ENCODE data around the gene ANO5.

ANO5 gene, protein sequence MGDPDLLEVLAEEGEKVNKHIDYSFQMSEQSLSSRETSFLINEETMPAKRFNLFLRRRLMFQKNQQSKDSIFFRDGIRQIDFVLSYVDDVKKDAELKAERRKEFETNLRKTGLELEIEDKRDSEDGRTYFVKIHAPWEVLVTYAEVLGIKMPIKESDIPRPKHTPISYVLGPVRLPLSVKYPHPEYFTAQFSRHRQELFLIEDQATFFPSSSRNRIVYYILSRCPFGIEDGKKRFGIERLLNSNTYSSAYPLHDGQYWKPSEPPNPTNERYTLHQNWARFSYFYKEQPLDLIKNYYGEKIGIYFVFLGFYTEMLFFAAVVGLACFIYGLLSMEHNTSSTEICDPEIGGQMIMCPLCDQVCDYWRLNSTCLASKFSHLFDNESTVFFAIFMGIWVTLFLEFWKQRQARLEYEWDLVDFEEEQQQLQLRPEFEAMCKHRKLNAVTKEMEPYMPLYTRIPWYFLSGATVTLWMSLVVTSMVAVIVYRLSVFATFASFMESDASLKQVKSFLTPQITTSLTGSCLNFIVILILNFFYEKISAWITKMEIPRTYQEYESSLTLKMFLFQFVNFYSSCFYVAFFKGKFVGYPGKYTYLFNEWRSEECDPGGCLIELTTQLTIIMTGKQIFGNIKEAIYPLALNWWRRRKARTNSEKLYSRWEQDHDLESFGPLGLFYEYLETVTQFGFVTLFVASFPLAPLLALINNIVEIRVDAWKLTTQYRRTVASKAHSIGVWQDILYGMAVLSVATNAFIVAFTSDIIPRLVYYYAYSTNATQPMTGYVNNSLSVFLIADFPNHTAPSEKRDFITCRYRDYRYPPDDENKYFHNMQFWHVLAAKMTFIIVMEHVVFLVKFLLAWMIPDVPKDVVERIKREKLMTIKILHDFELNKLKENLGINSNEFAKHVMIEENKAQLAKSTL

GRCh38 chr11:22192642-22193347, at the start of gene ANO5:
Gene ANO5 (plus strand): TSS chr11:22193085. CDS start chr11:22193493, 408 bp downstream.
- TF ChIP-seq ZNF274 (IDR thresholded peaks at IDR 0.05; ENCODE audit: low read depth, low read length) = no peak
- H3K4me3 ChIP-seq (ENCODE audit: low read length) = peak within 1 kb of the TSS; percentile 91

DNA sequence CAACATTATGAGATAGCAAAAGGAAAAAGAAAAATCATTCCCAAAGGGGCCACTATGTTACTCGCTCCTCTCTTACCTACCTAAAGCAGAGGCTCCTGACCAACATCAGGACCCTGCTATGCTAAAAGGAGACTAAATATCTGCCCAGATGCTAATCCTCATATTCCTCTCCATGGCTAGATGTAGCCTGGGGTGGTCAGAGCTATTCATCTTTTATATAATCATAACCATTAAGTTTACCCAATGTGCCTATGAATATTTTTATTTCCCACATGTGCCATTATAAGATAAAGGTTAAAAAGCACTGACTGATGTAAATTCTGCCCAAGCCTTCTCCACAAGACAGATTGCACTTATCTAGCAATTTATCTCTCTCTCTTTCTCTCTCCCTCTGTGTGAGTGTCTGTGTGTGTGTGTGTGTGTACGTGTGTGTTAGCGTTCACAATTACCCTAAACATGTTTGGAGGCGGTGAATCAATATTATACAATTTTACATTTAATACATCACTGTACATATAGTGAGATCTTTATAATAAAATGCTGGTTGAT, 41.2 kb upstream of the ANO5 start:
- no peak for TF ChIP-seq ZNF274 (IDR thresholded peaks at IDR 0.05; ENCODE audit: low read depth, low read length)
- H3K4me3 ChIP-seq (ENCODE audit: low read length) = no peak overlapping the region

DNA sequence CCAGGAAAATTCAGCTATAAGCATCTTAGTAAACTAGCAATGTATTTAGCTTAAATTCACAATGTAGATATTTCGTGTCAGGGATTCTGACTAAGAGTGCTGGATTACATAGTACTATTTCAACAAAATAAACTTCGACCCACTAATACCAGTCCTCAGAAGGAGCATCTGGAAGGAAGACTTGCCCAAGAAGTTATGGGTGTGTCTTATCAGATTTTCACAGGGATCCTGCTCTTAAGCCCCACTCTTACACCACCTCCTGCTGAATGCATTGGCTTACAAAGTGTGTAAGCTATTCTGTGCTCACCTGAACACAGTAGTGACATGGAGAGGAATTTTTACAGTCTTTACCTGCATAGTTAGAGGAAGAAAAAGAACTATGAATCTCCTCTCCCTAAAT, 35.4 kb upstream of the ANO5 start:
- TF ChIP-seq ZNF274 (IDR thresholded peaks at IDR 0.05; ENCODE audit: low read depth, low read length) = no peak

DNA sequence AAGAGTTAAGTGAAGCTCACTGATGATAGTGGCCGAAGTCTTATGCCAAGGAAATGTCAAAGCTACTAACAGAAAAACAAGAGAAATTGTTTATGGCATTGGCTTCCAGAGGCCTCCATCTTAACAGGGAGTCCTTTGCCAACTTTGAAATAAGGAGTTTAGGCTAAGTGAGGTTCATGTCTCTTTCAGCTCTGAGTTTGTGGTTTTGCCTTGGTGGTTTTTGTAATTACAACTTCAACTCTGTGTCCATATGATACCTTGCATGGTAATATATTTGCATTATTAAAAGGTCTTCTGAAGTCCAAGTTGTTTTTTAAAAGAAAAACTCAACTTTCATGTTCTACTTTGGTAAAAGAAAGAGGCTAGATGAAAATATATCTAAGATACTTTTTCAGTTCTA, 31.4 kb upstream of the ANO5 start:
- no peak for TF ChIP-seq ZNF274 (IDR thresholded peaks at IDR 0.05; ENCODE audit: low read depth, low read length)
- no peak overlapping the region for H3K4me3 ChIP-seq (ENCODE audit: low read length)

More for the DNA sequence above, 35.4 kb upstream of the ANO5 start:
- no peak overlapping the region for H3K4me3 ChIP-seq (ENCODE audit: low read length)

- no peak for TF ChIP-seq ZNF274 (IDR thresholded peaks at IDR 0.05; ENCODE audit: low read depth, low read length)
- no peak overlapping the region for H3K4me3 ChIP-seq (ENCODE audit: low read length)
Observed at GRCh38 chr11:22162756-22163155, 30.1 kb upstream of the ANO5 start.

GRCh38 chr11:22163394-22163797, 29.5 kb upstream of the ANO5 start:
- no peak for TF ChIP-seq ZNF274 (IDR thresholded peaks at IDR 0.05; ENCODE audit: low read depth, low read length)
- no peak overlapping the region for H3K4me3 ChIP-seq (ENCODE audit: low read length)

DNA sequence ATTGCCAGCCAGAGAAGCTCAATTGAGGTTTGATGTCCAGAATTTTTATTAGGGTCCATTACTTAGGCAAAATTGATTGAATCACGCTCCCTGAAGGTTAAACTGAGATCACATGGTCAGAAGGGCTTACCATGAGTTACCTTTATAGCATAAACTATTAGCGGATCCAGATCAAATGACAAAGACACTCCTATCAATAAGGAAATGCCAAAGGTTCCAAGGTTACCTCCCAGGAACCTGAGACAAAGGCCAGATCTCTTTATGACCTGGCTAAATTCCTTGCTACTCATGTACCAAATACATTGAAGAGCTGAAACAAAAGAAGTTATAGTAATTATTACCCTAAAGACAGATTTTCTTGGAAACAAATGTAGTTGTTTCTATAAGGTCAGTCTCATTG, 27.8 kb upstream of the ANO5 start:
- TF ChIP-seq ZNF274 (IDR thresholded peaks at IDR 0.05; ENCODE audit: low read depth, low read length) = no peak
- no peak overlapping the region for H3K4me3 ChIP-seq (ENCODE audit: low read length)

DNA sequence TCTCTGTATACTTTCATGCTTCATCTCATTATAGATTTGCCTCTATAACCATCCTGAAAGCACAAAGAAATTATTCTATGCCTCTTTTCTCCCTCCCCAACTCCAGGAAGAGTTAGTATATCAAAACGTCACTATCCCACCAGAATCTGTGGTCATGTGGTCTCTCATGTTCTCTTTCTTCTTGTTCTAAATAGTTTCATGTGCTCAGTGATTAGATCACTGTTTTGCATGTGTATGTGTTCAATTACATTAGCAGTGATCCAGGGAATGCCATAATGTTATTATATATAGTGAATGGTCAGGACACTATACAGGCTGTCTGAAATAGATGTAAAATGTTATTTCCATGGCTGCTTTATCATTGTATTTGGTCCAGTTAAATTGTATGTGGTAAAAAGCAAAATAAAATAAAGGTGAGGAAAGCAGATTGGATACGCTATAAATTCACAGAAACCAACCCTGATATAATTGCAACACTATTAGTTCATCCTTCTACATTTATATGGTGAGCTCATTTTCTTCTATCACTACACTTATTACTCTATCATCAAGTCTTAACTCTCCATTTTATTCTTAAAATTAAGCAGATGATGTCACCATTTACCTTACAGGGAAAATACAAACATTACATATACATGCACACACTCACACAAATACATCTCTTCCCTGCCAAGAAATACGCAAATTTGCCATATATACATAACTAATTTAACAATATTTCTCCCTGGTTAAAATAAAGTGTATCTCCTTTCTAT, 26.9 kb upstream of the ANO5 start:
- H3K4me3 ChIP-seq (ENCODE audit: low read length) = no peak overlapping the region
- TF ChIP-seq ZNF274 (IDR thresholded peaks at IDR 0.05; ENCODE audit: low read depth, low read length) = no peak

DNA sequence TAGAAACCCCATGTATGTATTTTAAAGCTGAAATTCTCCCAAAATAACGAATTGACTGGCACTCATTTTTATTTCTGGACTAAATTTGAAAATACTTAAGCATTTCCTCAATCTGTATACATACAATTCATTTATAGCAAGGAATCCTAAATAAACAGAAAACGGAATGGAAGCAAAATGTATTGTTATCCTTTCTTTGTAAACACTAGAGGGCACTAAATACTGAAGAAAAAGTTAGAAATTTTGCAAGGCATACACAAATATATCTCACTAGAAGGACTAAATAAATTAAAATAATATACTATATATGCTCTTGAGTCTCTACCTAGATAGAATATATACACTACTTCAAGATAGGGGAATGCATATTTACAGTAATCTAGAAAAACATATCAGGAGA, 23.1 kb upstream of the ANO5 start:
- no peak for TF ChIP-seq ZNF274 (IDR thresholded peaks at IDR 0.05; ENCODE audit: low read depth, low read length)
- no peak overlapping the region for H3K4me3 ChIP-seq (ENCODE audit: low read length)

DNA sequence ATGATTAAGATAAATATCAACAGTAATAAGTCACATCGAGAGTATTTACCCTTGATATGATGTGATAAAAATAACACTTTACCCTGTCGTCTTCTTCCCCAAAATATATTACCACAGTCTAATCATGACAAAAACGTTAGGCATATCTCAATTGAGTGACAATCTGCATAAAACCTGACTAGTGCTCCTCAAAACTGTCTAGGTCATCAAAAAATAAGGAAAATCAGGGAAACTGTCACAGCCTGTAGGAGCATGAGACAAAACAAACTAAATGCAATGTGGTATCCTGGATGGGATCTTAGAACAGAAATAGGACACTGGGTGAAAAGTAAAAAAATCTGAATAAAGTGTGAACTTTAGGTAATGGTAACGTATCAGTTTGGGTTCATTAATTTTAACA, 19.4 kb upstream of the ANO5 start:
- no peak for TF ChIP-seq ZNF274 (IDR thresholded peaks at IDR 0.05; ENCODE audit: low read depth, low read length)

DNA sequence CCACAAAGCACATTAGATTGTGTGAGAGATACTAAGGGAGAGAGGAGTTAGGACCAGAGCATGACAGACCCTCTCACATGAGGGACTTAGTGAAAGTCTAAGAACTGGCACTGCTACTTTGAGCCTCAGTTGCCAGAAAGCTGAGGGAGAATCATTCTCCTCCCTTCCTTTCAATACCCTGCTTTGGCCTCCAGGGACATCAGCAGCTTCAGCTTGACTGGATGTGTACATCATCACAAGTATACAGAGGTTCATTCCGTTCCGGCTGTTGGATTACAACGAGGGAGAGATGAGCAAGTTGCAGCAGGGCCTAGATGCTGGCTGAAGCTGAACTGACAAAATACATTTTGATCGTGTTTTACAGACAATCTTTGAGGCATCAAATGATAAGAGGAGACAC, 15.7 kb upstream of the ANO5 start:
- TF ChIP-seq ZNF274 (IDR thresholded peaks at IDR 0.05; ENCODE audit: low read depth, low read length) = no peak
- no peak overlapping the region for H3K4me3 ChIP-seq (ENCODE audit: low read length)

More for the DNA sequence above, 19.4 kb upstream of the ANO5 start:
- no peak overlapping the region for H3K4me3 ChIP-seq (ENCODE audit: low read length)

DNA sequence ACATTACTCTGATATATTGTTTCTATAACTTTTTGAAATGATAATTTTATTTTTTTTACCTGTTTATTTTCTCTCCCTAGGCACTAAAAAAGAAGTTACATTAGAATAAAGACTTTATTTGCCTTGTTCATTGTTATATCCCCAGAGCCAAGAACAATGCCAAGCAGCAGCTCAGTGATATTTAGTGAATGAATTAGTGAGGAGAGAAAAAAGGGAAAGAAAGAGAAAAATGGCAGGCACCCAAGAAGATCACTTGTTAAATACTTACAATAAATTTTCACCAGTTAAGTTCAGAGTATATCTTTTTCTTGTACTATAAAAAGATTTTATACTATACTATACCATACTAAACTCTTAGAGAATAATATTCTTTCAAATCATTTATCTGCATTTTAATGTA, 13.3 kb upstream of the ANO5 start:
- no peak for TF ChIP-seq ZNF274 (IDR thresholded peaks at IDR 0.05; ENCODE audit: low read depth, low read length)
- H3K4me3 ChIP-seq (ENCODE audit: low read length) = no peak overlapping the region

DNA sequence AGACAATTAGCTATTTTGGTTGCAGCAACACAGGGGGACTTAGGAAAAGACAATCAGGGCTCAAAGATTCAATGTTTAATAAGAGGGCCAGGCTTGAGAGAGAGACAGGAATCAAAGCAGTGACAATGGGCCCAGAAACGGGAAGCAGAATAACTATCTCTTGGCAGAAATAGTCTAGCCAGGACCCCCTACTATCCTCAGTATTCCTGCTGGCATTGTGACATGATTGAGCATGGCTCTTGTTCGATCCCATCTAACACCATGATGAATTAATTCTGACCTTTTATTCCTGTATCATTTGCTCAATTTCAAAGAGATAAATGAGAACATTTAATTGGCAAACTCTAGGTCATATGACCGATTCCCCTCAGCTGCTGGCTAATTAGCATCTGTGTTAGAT, 12.8 kb upstream of the ANO5 start:
- TF ChIP-seq ZNF274 (IDR thresholded peaks at IDR 0.05; ENCODE audit: low read depth, low read length) = no peak
- no peak overlapping the region for H3K4me3 ChIP-seq (ENCODE audit: low read length)

All from GM08714 (cell line).